HG03039 (cell line): ENCODE results near the gene CACNA1I.

Experiments
- ATAC-seq: cut with Tn5 transposase; IDR thresholded peaks from one replicate; pipeline ENCODE4 v1.9.1; 2021; ENCODE audit warnings: mild to moderate bottlenecking, moderate library complexity; ENCODE audit not compliant: unreplicated experiment

CACNA1I gene

GRCh38 chr22:39567135-39567946, 3.2 kb upstream of the CACNA1I start:
- ATAC-seq = no peak

- ATAC-seq = no peak
These were observed 2.1 kb upstream of the CACNA1I start for GRCh38 chr22:39568278-39568981.

- ATAC-seq = no peak
These were observed 1.5 kb upstream of the CACNA1I start for GRCh38 chr22:39569066-39569465.

GRCh38 chr22:39570226-39570625, 327 bp upstream of the CACNA1I start:
- ATAC-seq = no peak

- ATAC-seq = no peak
These were observed 985 bp downstream of the CACNA1I start for GRCh38 chr22:39571538-39571937.

- no peak for ATAC-seq
These were observed 4.4 kb downstream of the CACNA1I start for GRCh38 chr22:39574779-39575551.

- ATAC-seq = no peak
These were observed 4.9 kb downstream of the CACNA1I start for GRCh38 chr22:39575552-39575825.

GRCh38 chr22:39576027-39576426, 5.5 kb downstream of the CACNA1I start:
- ATAC-seq = no peak

- no peak for ATAC-seq
These were observed 6.8 kb downstream of the CACNA1I start for GRCh38 chr22:39577366-39577765.

GRCh38 chr22:39577900-39578299, 7.3 kb downstream of the CACNA1I start:
- no peak for ATAC-seq

GRCh38 chr22:39580006-39580441, 9.5 kb downstream of the CACNA1I start:
- ATAC-seq = no peak

GRCh38 chr22:39580795-39581194, 10.2 kb downstream of the CACNA1I start:
- ATAC-seq = no peak

GRCh38 chr22:39581303-39581702, 10.8 kb downstream of the CACNA1I start:
- no peak for ATAC-seq

GRCh38 chr22:39583066-39583667, 12.6 kb downstream of the CACNA1I start:
- no peak for ATAC-seq

GRCh38 chr22:39589875-39590274, 19.3 kb downstream of the CACNA1I start:
- ATAC-seq = no peak

GRCh38 chr22:39592081-39593065, 21.8 kb downstream of the CACNA1I start:
- ATAC-seq = no peak

- no peak for ATAC-seq
These were observed 22.7 kb downstream of the CACNA1I start for GRCh38 chr22:39593066-39593930.

GRCh38 chr22:39593931-39594285, 23.4 kb downstream of the CACNA1I start:
- no peak for ATAC-seq

GRCh38 chr22:39594411-39594810, 23.9 kb downstream of the CACNA1I start:
- no peak for ATAC-seq
